Natural killer cell (primary cell): ENCODE results near the gene LY6G5C. TPM values are rescaled to one million over a fixed set of nuclear protein-coding genes. Genes with fewer than 3 reads are reported as not detected.

ENCODE experiments used
- ATAC-seq, 3 donors: fragments of 150-1000 bp in 2 of 3; fragments of 200-7000 bp in 1 of 3; cut with Tn5 transposase; 1 replicate in 1 of 3; 2 replicates in 2 of 3; pipeline ENCODE4 v1.10.0; 2021; ENCODE audit warnings: mild to moderate bottlenecking in 2 of 3, moderate library complexity in 2 of 3
- DNase-seq, 2 donors: peaks; one replicate each; pipeline versions ENCODE4 v3.0.0 to v3.0.0-alpha.2; 2013 to 2021; ENCODE audit warnings: mixed read lengths in 1 of 2
- H3K27ac ChIP-seq: one replicate; pipeline ENCODE4 v1.5.1; 2013; ENCODE audit warnings: mild to moderate bottlenecking, low read length
- H3K27me3 ChIP-seq: one replicate; pipeline ENCODE4 v1.6.1; 2013; ENCODE audit warnings: low read length; ENCODE audit not compliant: control insufficient read depth, insufficient read depth
- H3K36me3 ChIP-seq: one replicate; pipeline ENCODE4 v1.6.1; 2013; ENCODE audit warnings: low read length; ENCODE audit not compliant: control insufficient read depth, insufficient read depth
- H3K4me1 ChIP-seq: one replicate; pipeline ENCODE4 v1.6.1; 2013; ENCODE audit warnings: low read length; ENCODE audit not compliant: control insufficient read depth, insufficient read depth
- H3K4me3 ChIP-seq: one replicate; pipeline ENCODE4 v1.5.1; 2013; ENCODE audit warnings: low read length
- H3K9me3 ChIP-seq: one replicate; pipeline ENCODE4 v1.6.1; 2013; ENCODE audit warnings: low read length; ENCODE audit not compliant: control insufficient read depth, insufficient read depth
- H3K27ac Mint-ChIP-seq, 2 donors: one replicate each; pipeline ENCODE4 v1.8.0; 2022; ENCODE audit warnings: mild to moderate bottlenecking in 2 of 2, mixed read lengths in 2 of 2, moderate library complexity in 1 of 2
- H3K27me3 Mint-ChIP-seq, 2 donors: one replicate each; pipeline ENCODE4 v1.8.0; 2022; ENCODE audit warnings: low read depth in 2 of 2, mixed read lengths in 2 of 2
- H3K36me3 Mint-ChIP-seq: one replicate; pipeline ENCODE4 v1.8.0; 2022; ENCODE audit warnings: mixed read lengths
- H3K4me1 Mint-ChIP-seq, 2 donors: one replicate each; pipeline ENCODE4 v1.8.0; 2022; ENCODE audit warnings: mixed read lengths in 2 of 2
- H3K4me3 Mint-ChIP-seq: one replicate; pipeline ENCODE4 v1.8.0; 2022; ENCODE audit warnings: mild to moderate bottlenecking, moderate library complexity, mixed read lengths
- H3K9me3 Mint-ChIP-seq, 2 donors: one replicate each; pipeline ENCODE4 v1.8.0; 2022; ENCODE audit warnings: mixed read lengths in 2 of 2
- CTCF ChIP-seq: fragments of 200-600 bp; IDR thresholded peaks from one replicate; pipeline ENCODE4 v1.8.0; 2022; ENCODE audit warnings: antibody characterized with exemption
- WGBS: methylation state at CpG from one replicate; pipeline ENCODE4 v1.1.7; 2013; ENCODE audit warnings: missing lambda C conversion rate; ENCODE audit not compliant: insufficient coverage; 5-methylcytosine and 5-hydroxymethylcytosine counted together
- intact Hi-C: fragments of 100-400 bp; cut with micrococcal nuclease; formaldehyde crosslinking; loops from one replicate; pipeline ENCODE4 v1.14.2; 2022
- total RNA-seq, 4 donors: library from RNA; stranded (reverse); fragments of 120-200 nt in 1 of 4; gene quantifications; one replicate each; pipeline versions ENCODE4 v1.2.3 to v1.2.4, GENCODE V29; 2013 to 2022

LY6G5C gene
- total RNA-seq, 3 donors from 2014 or later (not counting 1 experiment from before 2014, with no cell fraction given) = 2.0 to 7.9 (median 2.7) TPM

GRCh38 chr6:31690231-31691077 is 9.6 kb upstream of the LY6G5C start:
- Mint-ChIP-seq H3K4me1 (peaks cover 0 to 7% of the 10 kb centered on the region in 2 donors), H3K27ac (no peak overlapping the region), H3K4me3 (no peak overlapping the region), H3K27me3 (no peaks in the 10 kb centered on the region), H3K9me3 (no peaks in the 10 kb centered on the region), H3K36me3 (no peaks in the 10 kb centered on the region)
- WGBS = 96% methylated on average over 7 of the region's 10 CpGs
- H3K4me1 ChIP-seq = no peaks in the 10 kb centered on the region
- H3K4me3 ChIP-seq = no peak overlapping the region
- no peak overlapping the region for H3K27ac ChIP-seq
- peaks cover 77% of the 10 kb centered on the region for H3K36me3 ChIP-seq
- no peak for TF ChIP-seq CTCF
- no peaks in the 10 kb centered on the region for H3K9me3 ChIP-seq
- ATAC-seq (no peak), DNase-seq (no peak)
- intact Hi-C loops = no loop called here
- H3K27me3 ChIP-seq = no peaks in the 10 kb centered on the region

DNA sequence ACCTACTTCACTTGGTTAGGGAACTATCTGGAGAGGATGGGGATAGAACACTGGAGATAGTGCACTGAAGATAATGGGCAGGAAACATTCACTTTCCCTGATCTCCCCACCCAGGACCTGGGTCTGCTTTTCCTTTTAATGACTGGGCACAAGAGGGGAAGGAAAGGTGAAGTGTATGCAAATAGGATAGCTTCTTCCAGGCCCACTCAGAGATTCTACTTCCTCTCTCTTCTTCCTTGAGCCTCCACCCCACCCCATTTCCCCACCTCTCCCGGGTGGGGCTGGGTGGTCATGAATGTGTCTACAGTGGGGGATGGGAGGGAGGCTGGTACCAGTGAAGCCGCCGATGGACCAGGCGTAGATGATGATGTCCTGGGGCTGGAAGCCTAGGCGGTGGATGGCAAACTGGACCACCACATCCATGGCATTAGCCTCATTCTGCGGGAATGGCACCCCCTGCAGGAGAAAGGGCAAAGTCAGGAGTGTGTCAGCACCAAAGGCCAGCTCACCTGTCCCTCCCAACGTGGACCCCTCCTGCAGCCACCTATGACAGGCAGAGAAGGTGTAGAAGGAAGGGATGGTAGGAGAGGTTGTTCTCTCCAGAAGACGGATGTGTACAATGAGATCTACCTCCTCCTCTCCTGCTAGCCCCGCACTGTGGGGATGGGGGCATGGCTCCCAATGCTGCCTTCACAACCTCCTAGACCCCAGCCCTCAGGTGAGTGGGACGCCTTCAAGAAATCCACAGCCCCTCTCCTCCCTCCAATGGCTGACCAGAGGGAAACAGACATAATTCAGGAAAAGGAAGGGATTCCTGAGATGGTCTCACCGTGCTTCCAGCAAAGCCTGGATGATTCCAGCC is 8.6 kb upstream of the LY6G5C start:
- no peak for TF ChIP-seq CTCF
- Histone ChIP-seq H3K27ac (no peak overlapping the region), H3K4me1 (no peaks in the 10 kb centered on the region), H3K4me3 (no peak overlapping the region), H3K36me3 (peaks cover 70% of the 10 kb centered on the region), H3K9me3 (no peaks in the 10 kb centered on the region), H3K27me3 (no peaks in the 10 kb centered on the region)
- no peaks in the 10 kb centered on the region for H3K27me3 Mint-ChIP-seq
- no peaks in the 10 kb centered on the region for H3K9me3 Mint-ChIP-seq
- DNase-seq = peak in 1 of 2 donors; percentile 34
- no peak for ATAC-seq
- H3K4me1 Mint-ChIP-seq = peaks cover 0 to 7% of the 10 kb centered on the region in 2 donors
- no peaks in the 10 kb centered on the region for H3K36me3 Mint-ChIP-seq
- 98% methylated on average over 7 of the region's 11 CpGs for WGBS
- H3K27ac Mint-ChIP-seq = no peak overlapping the region
- intact Hi-C loops = no loop called here
- no peak overlapping the region for H3K4me3 Mint-ChIP-seq

DNA sequence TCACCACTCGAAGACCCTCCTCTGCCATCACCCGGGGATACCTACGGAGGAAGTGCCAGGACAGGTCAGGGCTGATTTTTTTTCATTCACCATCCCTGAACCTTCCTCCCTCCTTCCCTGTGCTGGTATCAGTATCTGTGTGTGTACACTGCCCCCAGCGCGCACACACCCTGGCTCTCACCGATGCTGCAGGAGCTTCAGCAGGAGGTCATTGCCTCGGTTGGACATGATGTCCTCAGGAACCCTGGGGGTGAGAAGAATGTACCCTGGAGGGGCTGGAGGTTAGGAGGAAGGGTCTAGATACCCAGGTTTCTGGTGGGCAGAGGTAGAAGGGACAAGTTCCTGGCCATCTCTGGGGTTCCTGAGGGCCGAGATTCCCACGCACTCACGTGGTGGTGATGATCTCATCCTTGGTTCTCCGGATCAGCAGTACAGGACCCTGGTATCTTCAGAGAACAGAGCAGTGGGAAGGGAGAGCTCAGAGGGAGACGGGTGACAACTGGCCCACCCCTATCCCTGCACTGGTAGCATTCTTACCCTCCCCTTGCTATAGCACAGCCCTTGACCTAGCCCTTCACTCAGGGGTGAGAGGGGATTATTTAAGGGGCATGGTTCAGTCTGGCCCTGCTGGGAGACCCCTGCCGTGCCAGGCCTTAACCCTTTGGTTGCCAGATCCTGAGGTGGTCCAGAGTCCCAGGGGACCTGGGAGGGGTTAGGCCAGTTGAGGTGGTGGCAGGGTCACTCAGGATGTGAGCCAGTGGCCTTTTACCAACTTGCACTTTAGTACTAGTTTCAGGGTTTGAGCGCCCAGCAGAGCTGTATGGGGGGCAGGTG is 7.2 kb upstream of the LY6G5C start:
- Histone ChIP-seq H3K36me3 (peaks cover 60% of the 10 kb centered on the region), H3K9me3 (no peaks in the 10 kb centered on the region), H3K27me3 (no peaks in the 10 kb centered on the region), H3K4me1 (peaks cover 5% of the 10 kb centered on the region), H3K27ac (no peak overlapping the region), H3K4me3 (no peak overlapping the region)
- H3K9me3 Mint-ChIP-seq = no peaks in the 10 kb centered on the region
- no peak for TF ChIP-seq CTCF
- H3K27ac Mint-ChIP-seq = no peak overlapping the region
- peak in 1 of 3 donors; percentile 18 for ATAC-seq
- H3K36me3 Mint-ChIP-seq = no peaks in the 10 kb centered on the region
- no peak for DNase-seq
- 95% methylated on average over 13 of the region's 14 CpGs for WGBS
- peaks cover 0 to 7% of the 10 kb centered on the region in 2 donors for H3K4me1 Mint-ChIP-seq
- no peaks in the 10 kb centered on the region for H3K27me3 Mint-ChIP-seq
- H3K4me3 Mint-ChIP-seq = no peak overlapping the region
- intact Hi-C loops = no loop called here
